HG03108 (cell line): Measurements from ENCODE around the gene ZRANB3.
"Not testable (repeated sequence)": the region's sequence is repeated elsewhere in the genome, so short reads cannot be mapped to it uniquely, and the experiment has no call there.

Experiments
- ATAC-seq: cut with Tn5 transposase; IDR thresholded peaks from one replicate; pipeline ENCODE4 v1.9.1; 2021; ENCODE audit warnings: moderate library complexity; ENCODE audit not compliant: unreplicated experiment

Gene ZRANB3

GRCh38 chr2:135093193-135093592 is 437.8 kb downstream of the ZRANB3 start:
- no peak for ATAC-seq

GRCh38 chr2:135091681-135092080 is 439.3 kb downstream of the ZRANB3 start:
- no peak for ATAC-seq

GRCh38 chr2:135089597-135089996 is 441.4 kb downstream of the ZRANB3 start:
- not testable (repeated sequence) for ATAC-seq
